Measurements from ENCODE around the gene PALLD. TPM values are rescaled to one million over a fixed set of nuclear protein-coding genes. Genes with fewer than 3 reads are reported as not detected.

The PALLD gene
- total RNA-seq, 1 donor from 2014 or later, result 93.5 TPM

- Mint-ChIP-seq H3K36me3 (no peaks in the 10 kb centered on the region), H3K27ac (no peak overlapping the region), H3K9me3 (peaks cover under 1% of the 10 kb centered on the region), H3K27me3 (no peaks in the 10 kb centered on the region), H3K4me1 (ENCODE audit: unreplicated experiment) (peaks cover 35% of the 10 kb centered on the region), H3K4me3 (no peak overlapping the region)
- DNase-seq (ENCODE audit: extremely low spot score, unreplicated experiment), result no peak
- TF ChIP-seq CTCF (conservative IDR thresholded peaks at IDR 0.05), result peak; percentile 30
These were observed 55.3 kb downstream of the PALLD start for GRCh38 chr4:168551945-168552695.

GRCh38 chr4:168553714-168554370, 57.0 kb downstream of the PALLD start:
- Mint-ChIP-seq H3K27me3 (no peaks in the 10 kb centered on the region), H3K36me3 (peaks cover 3% of the 10 kb centered on the region), H3K4me3 (no peak overlapping the region), H3K27ac (no peak overlapping the region), H3K4me1 (ENCODE audit: unreplicated experiment) (peaks cover 42% of the 10 kb centered on the region), H3K9me3 (peaks cover 8% of the 10 kb centered on the region)
- TF ChIP-seq CTCF (conservative IDR thresholded peaks at IDR 0.05), result no peak
- no peak for DNase-seq (ENCODE audit: extremely low spot score, unreplicated experiment)

- H3K27ac Mint-ChIP-seq, result no peak overlapping the region
- TF ChIP-seq CTCF (conservative IDR thresholded peaks at IDR 0.05), result no peak
- H3K9me3 Mint-ChIP-seq, result peaks cover 8% of the 10 kb centered on the region
- H3K4me1 Mint-ChIP-seq (ENCODE audit: unreplicated experiment), result peaks cover 43% of the 10 kb centered on the region
- no peak for DNase-seq (ENCODE audit: extremely low spot score, unreplicated experiment)
- H3K36me3 Mint-ChIP-seq, result peaks cover 3% of the 10 kb centered on the region
- no peak overlapping the region for H3K4me3 Mint-ChIP-seq
- H3K27me3 Mint-ChIP-seq, result no peaks in the 10 kb centered on the region
These were observed 58.6 kb downstream of the PALLD start for GRCh38 chr4:168555437-168555836.

GRCh38 chr4:168557658-168558057, 60.8 kb downstream of the PALLD start:
- peaks cover 3% of the 10 kb centered on the region for H3K36me3 Mint-ChIP-seq
- H3K27ac Mint-ChIP-seq, result no peak overlapping the region
- peaks cover 8% of the 10 kb centered on the region for H3K9me3 Mint-ChIP-seq
- no peak for DNase-seq (ENCODE audit: extremely low spot score, unreplicated experiment)
- no peak for TF ChIP-seq CTCF (conservative IDR thresholded peaks at IDR 0.05)
- no peaks in the 10 kb centered on the region for H3K27me3 Mint-ChIP-seq
- peaks cover 52% of the 10 kb centered on the region for H3K4me1 Mint-ChIP-seq (ENCODE audit: unreplicated experiment)
- no peak overlapping the region for H3K4me3 Mint-ChIP-seq

GRCh38 chr4:168558599-168558998, 61.7 kb downstream of the PALLD start:
- Mint-ChIP-seq H3K4me3 (peak overlapping the region; percentile 15), H3K4me1 (ENCODE audit: unreplicated experiment) (peaks cover 57% of the 10 kb centered on the region), H3K36me3 (peaks cover 3% of the 10 kb centered on the region), H3K27ac (peak overlapping the region; percentile 65), H3K27me3 (no peaks in the 10 kb centered on the region), H3K9me3 (peaks cover 8% of the 10 kb centered on the region)
- DNase-seq (ENCODE audit: extremely low spot score, unreplicated experiment), result no peak
- no peak for TF ChIP-seq CTCF (conservative IDR thresholded peaks at IDR 0.05)

Data from type B pancreatic cell (in vitro differentiated cells).